ENCODE data around the gene EIF3CL. TPM values are rescaled to one million over a fixed set of nuclear protein-coding genes. Genes with fewer than 3 reads are reported as not detected.
A peak's percentile ranks its signal among the peaks of the same experiment; 100 is the strongest.
"Not testable (repeated sequence)": the region's sequence is repeated elsewhere in the genome, so short reads cannot be mapped to it uniquely, and the experiment has no call there.

Gene EIF3CL
- polyA plus RNA-seq, 6 donors from 2014 or later = 7.4 to 30.6 (median 23.4) TPM

DNA sequence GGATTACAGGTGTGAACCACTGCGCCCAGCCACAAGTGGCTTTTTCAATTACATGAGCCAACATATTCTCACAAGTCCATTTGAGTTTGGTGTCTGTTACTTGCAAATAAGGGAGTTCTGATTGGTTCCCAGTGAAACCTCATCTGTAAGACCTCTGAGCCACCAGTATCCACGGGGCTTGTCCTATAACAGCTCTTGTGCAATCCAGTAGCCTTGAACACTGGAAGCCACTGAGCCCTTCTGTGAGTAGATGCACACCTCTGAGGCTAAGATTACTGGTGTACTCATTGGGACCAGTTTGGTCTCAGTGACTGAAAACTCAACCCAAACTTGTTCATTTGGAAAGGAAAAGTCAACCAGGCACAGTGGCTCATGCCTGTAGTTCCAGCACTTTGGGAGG, 72.7 kb downstream of the EIF3CL start:
- ATAC-seq (ENCODE audit: low read depth in 2 of 2); H3K4me3 Mint-ChIP-seq: not testable (repeated sequence)

DNA sequence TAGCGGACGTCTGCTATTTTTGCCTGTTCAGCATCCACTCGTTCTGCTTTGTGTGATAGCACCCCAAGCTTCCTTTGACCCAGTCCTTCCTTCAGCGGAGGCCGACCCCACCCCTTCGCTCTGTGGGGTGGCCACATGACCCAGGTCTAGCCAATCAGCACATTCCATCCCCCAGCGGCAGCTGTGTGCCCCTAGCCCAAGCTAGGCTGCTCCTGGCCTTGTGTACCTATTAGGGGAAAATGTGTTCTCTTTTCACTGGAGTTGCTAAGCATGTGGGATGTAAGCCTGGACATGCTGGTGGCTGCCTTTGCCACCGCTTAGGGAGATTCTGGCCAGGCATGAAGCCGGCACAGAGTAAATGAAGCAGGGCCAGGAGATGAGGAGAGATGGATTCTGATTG, 73.4 kb downstream of the EIF3CL start:
- not testable (repeated sequence) for H3K27ac Mint-ChIP-seq, H3K9me3 Mint-ChIP-seq, H3K36me3 Mint-ChIP-seq, H3K4me1 Mint-ChIP-seq, H3K4me3 Mint-ChIP-seq, DNase-seq, H3K27me3 Mint-ChIP-seq
- ATAC-seq (ENCODE audit: low read depth in 2 of 2) = peak; percentile 60 to 65

More for the DNA sequence above, 72.7 kb downstream of the EIF3CL start:
- H3K27ac Mint-ChIP-seq, H3K4me1 Mint-ChIP-seq, H3K9me3 Mint-ChIP-seq, H3K36me3 Mint-ChIP-seq, DNase-seq, H3K27me3 Mint-ChIP-seq: not testable (repeated sequence)

Other genes with a start within 250 kb of the EIF3CL start
- 10 to 100 TPM; 34.0 to 59.1 (median 56.1) TPM for gene XPO6, start 191.9 kb downstream of the EIF3CL start, polyA plus RNA-seq (ENCODE audit: low read depth in 6 of 6)
- gene SBK1, start 111.3 kb downstream of the EIF3CL start, polyA plus RNA-seq (ENCODE audit: low read depth in 6 of 6) = under 1 TPM; 0.19 to 0.76 (median 0.41) TPM
- under 1 TPM in 3 of 6 donors, not detected in 3; 0.17 to 0.48 (median 0.34) TPM for gene NPIPB6, start 40.3 kb downstream of the EIF3CL start, polyA plus RNA-seq (ENCODE audit: low read depth in 6 of 6)
- under 1 TPM in 1 of 6 donors, not detected in 5; 0.24 TPM for gene NPIPB7, start 68.5 kb upstream of the EIF3CL start, polyA plus RNA-seq (ENCODE audit: low read depth in 6 of 6)
- 10 to 100 TPM in 5 of 6 donors, 1 to 10 TPM in 1; 2.7 to 21.2 (median 17.6) TPM for gene CLN3, start 88.2 kb upstream of the EIF3CL start, polyA plus RNA-seq (ENCODE audit: low read depth in 6 of 6)
- gene APOBR, start 90.8 kb upstream of the EIF3CL start, polyA plus RNA-seq (ENCODE audit: low read depth in 6 of 6) = under 1 TPM in 2 of 6 donors, not detected in 4; 0.08 to 0.13 TPM
- not detected for gene IL27, start 103.0 kb upstream of the EIF3CL start, polyA plus RNA-seq (ENCODE audit: low read depth in 6 of 6)
- gene NUPR1, start 135.1 kb upstream of the EIF3CL start, polyA plus RNA-seq (ENCODE audit: low read depth in 6 of 6) = not detected
- 10 to 100 TPM; 35.1 to 66.2 (median 50.2) TPM for gene SGF29, start 150.1 kb upstream of the EIF3CL start, polyA plus RNA-seq (ENCODE audit: low read depth in 6 of 6)
- under 1 TPM in 1 of 6 donors, not detected in 5; 0.20 TPM for gene SULT1A2, start 193.2 kb upstream of the EIF3CL start, polyA plus RNA-seq (ENCODE audit: low read depth in 6 of 6)
- 1 to 10 TPM in 3 of 6 donors, under 1 TPM in 2, not detected in 1; 0.90 to 3.6 (median 1.2) TPM for gene SULT1A1, start 206.2 kb upstream of the EIF3CL start, polyA plus RNA-seq (ENCODE audit: low read depth in 6 of 6)
- gene NPIPB8, start 234.2 kb upstream of the EIF3CL start, polyA plus RNA-seq (ENCODE audit: low read depth in 6 of 6) = not detected